SK-N-MC (cell line): ENCODE results near the gene CCL7.

Experiments used
- EZH2 ChIP-seq: fragments of 200-600 bp; sonication (generic); IDR thresholded peaks from one replicate; pipeline ENCODE4 v1.6.1; 2017; ENCODE audit warnings: antibody characterized with exemption
- POLR2AphosphoS5 ChIP-seq: IDR thresholded peaks from 2 replicates; pipeline ENCODE4 v1.6.1; 2012; ENCODE audit warnings: mild to moderate bottlenecking, low read depth, low read length, borderline replicate concordance

DNA sequence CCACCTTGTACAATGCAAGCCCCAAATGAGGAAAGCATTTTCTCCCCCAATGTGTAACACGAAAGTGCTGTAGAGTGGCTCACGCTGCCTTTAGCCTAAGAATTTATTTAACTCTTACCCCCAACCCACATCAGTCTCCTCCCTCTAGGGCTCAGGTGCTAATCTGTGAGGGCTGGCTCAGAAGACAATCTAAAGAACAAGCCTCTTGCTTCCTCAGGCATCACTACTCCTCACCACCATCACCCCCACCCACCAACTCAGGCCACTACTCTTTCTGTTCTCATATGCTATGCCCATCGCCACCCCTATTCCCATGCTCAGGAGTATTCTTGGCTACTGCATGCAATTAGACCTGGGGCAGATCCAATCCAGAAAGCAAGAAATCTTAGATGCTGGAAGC is 18.8 kb upstream of the CCL7 start:
- TF ChIP-seq POLR2AphosphoS5 (no peak), EZH2 (no peak)
